Neural cell (in vitro differentiated cells): ENCODE data around the gene HEMK1. TPM values are rescaled to one million over a fixed set of nuclear protein-coding genes. Genes with fewer than 3 reads are reported as not detected.

Experiments used
- H2AFZ ChIP-seq: fragments of 200-600, 300-800 bp; sonication (generic), shearing (Covaris generic); 2 replicates; pipeline ENCODE4 v1.6.0; 2014; ENCODE audit warnings: low read depth, mild to moderate bottlenecking, antibody characterized with exemption, low read length, moderate library complexity
- H3F3A ChIP-seq: fragments of 200-600 bp; shearing (Covaris generic); 2 replicates; pipeline ENCODE4 v1.6.1; 2016; ENCODE audit warnings: mild to moderate bottlenecking, moderate library complexity, mixed read lengths, antibody characterized with exemption, low read length; ENCODE audit not compliant: insufficient read depth, poor library complexity, severe bottlenecking
- H3K27ac ChIP-seq: fragments of 200-600, 300-800 bp; sonication (generic), shearing (Covaris generic); 2 replicates; pipeline ENCODE4 v1.5.1; 2014; ENCODE audit warnings: mild to moderate bottlenecking, low read length, moderate library complexity
- H3K27me3 ChIP-seq: fragments of 300-800, 200-600 bp; sonication (generic), shearing (Covaris generic); 2 replicates; pipeline ENCODE4 v1.6.0; 2014; ENCODE audit warnings: mild to moderate bottlenecking, low read depth, low read length, moderate library complexity; ENCODE audit not compliant: insufficient read depth
- H3K36me3 ChIP-seq: fragments of 300-800, 200-600 bp; sonication (generic), shearing (Covaris generic); 2 replicates; pipeline ENCODE4 v1.5.1; 2014; ENCODE audit warnings: mild to moderate bottlenecking, antibody characterized with exemption, low read length, moderate library complexity; ENCODE audit not compliant: insufficient read depth
- H3K4me2 ChIP-seq: fragments of 300-800, 200-600 bp; sonication (generic), shearing (Covaris generic); 2 replicates; pipeline ENCODE4 v1.6.0; 2014; ENCODE audit warnings: mild to moderate bottlenecking, low read length
- H3K4me3 ChIP-seq: fragments of 300-800, 200-600 bp; sonication (generic), shearing (Covaris generic); 2 replicates; pipeline ENCODE4 v1.5.1; 2014; ENCODE audit warnings: mild to moderate bottlenecking, low read length, moderate library complexity
- H3K79me2 ChIP-seq: fragments of 200-600 bp; shearing (Covaris generic); replicated peaks from 2 replicates; pipeline ENCODE4 v1.6.0; 2014; ENCODE audit warnings: mild to moderate bottlenecking, low read length, moderate library complexity; ENCODE audit not compliant: insufficient read depth
- H3K9ac ChIP-seq: fragments of 300-800, 200-600 bp; sonication (generic), shearing (Covaris generic); 2 replicates; pipeline ENCODE4 v1.6.1; 2016; ENCODE audit warnings: mild to moderate bottlenecking, low read length, mixed read lengths
- H3K9me2 ChIP-seq: fragments of 200-600 bp; shearing (Covaris generic); 2 replicates; pipeline ENCODE4 v1.6.1; 2016; ENCODE audit warnings: mild to moderate bottlenecking, low read length, mixed read lengths; ENCODE audit not compliant: insufficient read depth
- H3K9me3 ChIP-seq: fragments of 200-600, 300-800 bp; sonication (generic), shearing (Covaris generic); 2 replicates; pipeline ENCODE4 v1.6.1; 2016; ENCODE audit warnings: mild to moderate bottlenecking, mixed run types, low read length, moderate library complexity, mixed read lengths
- H4K20me1 ChIP-seq: fragments of 200-600 bp; shearing (Covaris generic); 2 replicates; pipeline ENCODE4 v1.6.1; 2016; ENCODE audit warnings: mild to moderate bottlenecking, mixed run types; ENCODE audit not compliant: insufficient read depth
- EP300 ChIP-seq: fragments of 450-650 bp; conservative IDR thresholded peaks from 2 replicates; pipeline ENCODE4 v1.6.1; 2014; ENCODE audit warnings: antibody characterized with exemption, mild to moderate bottlenecking, moderate library complexity; ENCODE audit not compliant: poor library complexity, severe bottlenecking
- EZH2 ChIP-seq: fragments of 200-600, 300-800 bp; shearing (Covaris generic), sonication (generic); IDR thresholded peaks from 2 replicates; pipeline ENCODE4 v1.6.1; 2014; ENCODE audit warnings: antibody characterized with exemption, low read length, borderline replicate concordance, mild to moderate bottlenecking; ENCODE audit not compliant: insufficient read depth, poor library complexity, severe bottlenecking
- MXI1 ChIP-seq: fragments of 450-650 bp; conservative IDR thresholded peaks from 2 replicates; pipeline ENCODE4 v1.6.1; 2014; ENCODE audit warnings: antibody characterized with exemption, mild to moderate bottlenecking; ENCODE audit not compliant: poor library complexity, severe bottlenecking
- POLR2AphosphoS5 ChIP-seq: IDR thresholded peaks from 2 replicates; pipeline ENCODE4 v1.6.1; 2012
- RAD21 ChIP-seq: fragments of 450-650 bp; conservative IDR thresholded peaks from 2 replicates; pipeline ENCODE4 v1.6.1; 2014; ENCODE audit warnings: antibody characterized with exemption, mild to moderate bottlenecking, moderate library complexity
- REST ChIP-seq: IDR thresholded peaks from 2 replicates; pipeline ENCODE4 v1.6.1; 2012; ENCODE audit warnings: borderline replicate concordance
- SMC3 ChIP-seq: fragments of 450-650 bp; conservative IDR thresholded peaks from 2 replicates; pipeline ENCODE4 v1.6.1; 2014; ENCODE audit warnings: antibody characterized with exemption, mild to moderate bottlenecking, moderate library complexity; ENCODE audit not compliant: poor library complexity
- TAF1 ChIP-seq: IDR thresholded peaks from 2 replicates; pipeline ENCODE4 v1.6.1; 2012; ENCODE audit warnings: low read depth
- polyA plus RNA-seq: library from polyadenylated mRNA; depleted of rRNA; stranded (reverse); fragments of >200 nt; gene quantifications from 2 replicates; pipeline ENCODE4 v1.2.3, GENCODE V29; 2014
- TF ChIP-seq, protein P1 (sequence below): fragments of 450-650 bp; IDR thresholded peaks from 2 replicates; pipeline ENCODE4 v1.5.1; 2014; ENCODE audit warnings: antibody characterized with exemption, mild to moderate bottlenecking, moderate library complexity; ENCODE audit not compliant: poor library complexity, severe bottlenecking

Gene HEMK1
- polyA plus RNA-seq, 1 donor from 2014 or later: 24.4 TPM

- Histone ChIP-seq H4K20me1 (no peaks in the 10 kb centered on the region), H3K27ac (no peak overlapping the region), H3K9me2 (no peaks in the 10 kb centered on the region), H3K79me2 (no peaks in the 10 kb centered on the region), H3K4me3 (no peak overlapping the region), H3K27me3 (no peaks in the 10 kb centered on the region), H3K9me3 (no peaks in the 10 kb centered on the region), H3F3A (no peaks in the 10 kb centered on the region), H3K4me2 (no peak overlapping the region), H2AFZ (no peak overlapping the region), H3K9ac (no peak overlapping the region), H3K36me3 (no peaks in the 10 kb centered on the region)
- no peak for TF ChIP-seq TAF1
- no peak for TF ChIP-seq SMC3
- TF ChIP-seq RAD21: no peak
- no peak for TF ChIP-seq EP300
- no peak for TF ChIP-seq POLR2AphosphoS5
- TF ChIP-seq, protein P1, sequence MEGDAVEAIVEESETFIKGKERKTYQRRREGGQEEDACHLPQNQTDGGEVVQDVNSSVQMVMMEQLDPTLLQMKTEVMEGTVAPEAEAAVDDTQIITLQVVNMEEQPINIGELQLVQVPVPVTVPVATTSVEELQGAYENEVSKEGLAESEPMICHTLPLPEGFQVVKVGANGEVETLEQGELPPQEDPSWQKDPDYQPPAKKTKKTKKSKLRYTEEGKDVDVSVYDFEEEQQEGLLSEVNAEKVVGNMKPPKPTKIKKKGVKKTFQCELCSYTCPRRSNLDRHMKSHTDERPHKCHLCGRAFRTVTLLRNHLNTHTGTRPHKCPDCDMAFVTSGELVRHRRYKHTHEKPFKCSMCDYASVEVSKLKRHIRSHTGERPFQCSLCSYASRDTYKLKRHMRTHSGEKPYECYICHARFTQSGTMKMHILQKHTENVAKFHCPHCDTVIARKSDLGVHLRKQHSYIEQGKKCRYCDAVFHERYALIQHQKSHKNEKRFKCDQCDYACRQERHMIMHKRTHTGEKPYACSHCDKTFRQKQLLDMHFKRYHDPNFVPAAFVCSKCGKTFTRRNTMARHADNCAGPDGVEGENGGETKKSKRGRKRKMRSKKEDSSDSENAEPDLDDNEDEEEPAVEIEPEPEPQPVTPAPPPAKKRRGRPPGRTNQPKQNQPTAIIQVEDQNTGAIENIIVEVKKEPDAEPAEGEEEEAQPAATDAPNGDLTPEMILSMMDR: no peak
- TF ChIP-seq EZH2: no peak
- no peak for TF ChIP-seq MXI1
- TF ChIP-seq REST: no peak
Observed at GRCh38 chr3:50624634-50625033, 55.3 kb downstream of the HEMK1 start.

DNA sequence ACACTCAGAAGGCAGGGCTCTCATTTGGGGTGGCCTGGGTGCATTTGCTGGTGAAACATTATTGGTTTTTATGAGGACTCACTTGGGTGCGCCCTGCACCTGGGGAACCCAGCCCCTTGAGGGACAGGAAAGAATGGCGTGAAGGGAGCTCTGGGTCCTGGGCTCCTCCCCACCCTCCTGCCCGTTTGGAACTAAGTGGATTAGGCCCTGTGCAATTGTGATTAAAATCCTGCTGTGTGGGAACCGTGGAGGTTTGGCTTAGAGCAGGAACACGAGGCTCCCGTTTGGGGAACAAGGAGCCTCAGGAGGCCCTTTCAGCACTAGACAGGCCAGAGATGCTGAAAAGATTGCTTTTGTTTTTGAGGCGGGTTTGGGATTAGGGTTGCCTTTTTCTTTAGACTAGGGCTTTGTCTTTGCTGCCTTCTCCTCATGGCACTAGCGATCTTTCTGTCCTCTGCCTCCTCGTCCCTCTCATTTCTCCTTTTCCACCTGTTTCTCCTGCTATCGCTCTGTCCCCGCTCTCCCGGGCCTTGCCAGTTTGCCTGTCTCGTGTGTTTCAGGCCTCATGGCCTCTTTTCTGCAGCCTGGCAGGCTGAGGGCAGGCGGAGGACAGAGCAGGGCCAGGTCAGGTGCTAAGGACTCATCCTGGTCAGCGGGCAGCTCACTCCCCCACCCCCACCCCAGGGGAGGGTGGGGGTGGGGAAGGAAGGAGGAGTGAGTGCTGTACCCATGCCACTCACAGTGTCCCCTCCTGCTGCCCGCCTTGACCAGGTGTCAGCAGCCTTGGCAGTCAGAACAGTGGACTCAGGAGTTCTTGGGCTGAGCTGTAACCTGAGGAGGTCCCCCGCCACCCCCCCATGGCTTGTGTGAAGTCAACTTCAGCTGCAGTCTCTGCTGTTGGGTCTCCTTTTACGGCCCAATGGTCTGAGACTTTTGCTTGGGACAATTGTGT lies 56.2 kb downstream of the HEMK1 start:
- TF ChIP-seq TAF1 (no peak), EP300 (no peak), RAD21 (no peak), MXI1 (no peak), SMC3 (no peak), REST (no peak), EZH2 (no peak), POLR2AphosphoS5 (no peak)
- TF ChIP-seq, protein P1: no peak
- H3K9ac ChIP-seq: no peak overlapping the region
- H3K9me3 ChIP-seq: no peaks in the 10 kb centered on the region

More for the DNA sequence above, 56.2 kb downstream of the HEMK1 start:
- Histone ChIP-seq H3K9me2 (no peaks in the 10 kb centered on the region), H3K36me3 (no peaks in the 10 kb centered on the region), H3K27ac (no peak overlapping the region), H4K20me1 (no peaks in the 10 kb centered on the region), H3K4me2 (no peak overlapping the region), H2AFZ (no peak overlapping the region), H3K4me3 (no peak overlapping the region), H3K27me3 (no peaks in the 10 kb centered on the region), H3K79me2 (no peaks in the 10 kb centered on the region), H3F3A (no peaks in the 10 kb centered on the region)
